HepG2 (cell line): ENCODE data around the gene EEA1.

Source experiments
- ELF3 ChIP-seq: IDR thresholded peaks from 2 replicates; pipeline ENCODE4 v1.6.1; 2016; ENCODE audit warnings: missing genetic modification reagents, missing compliant biosample characterization
- ELF4 ChIP-seq: sonication (generic); formaldehyde crosslinking; IDR thresholded peaks from 2 replicates; pipeline ENCODE4 v1.5.0; 2020; ENCODE audit warnings: missing genetic modification reagents, mild to moderate bottlenecking, moderate library complexity, borderline replicate concordance
- KIAA2018 ChIP-seq: sonication (generic); formaldehyde crosslinking; IDR thresholded peaks from 2 replicates; pipeline ENCODE4 v1.5.0; 2020; ENCODE audit warnings: mild to moderate bottlenecking, missing genetic modification reagents, borderline replicate concordance
- POLR2AphosphoS5 ChIP-seq: IDR thresholded peaks from 2 replicates; pipeline ENCODE4 v1.6.1; 2012; ENCODE audit warnings: low read depth, low read length
- TAF1 ChIP-seq: sonication (generic); formaldehyde crosslinking; IDR thresholded peaks from 2 replicates; pipeline ENCODE4 v1.4.0; 2020; ENCODE audit warnings: missing genetic modification reagents
- ZFP41 ChIP-seq: sonication (generic); formaldehyde crosslinking; IDR thresholded peaks from 2 replicates; pipeline ENCODE4 v1.4.0; 2020; ENCODE audit warnings: mild to moderate bottlenecking, missing genetic modification reagents, borderline replicate concordance
- ZNF580 ChIP-seq: IDR thresholded peaks from 2 replicates; pipeline ENCODE4 v1.6.1; 2016; ENCODE audit warnings: low read depth, borderline replicate concordance
- ZNF660 ChIP-seq: sonication (generic); formaldehyde crosslinking; IDR thresholded peaks from 2 replicates; pipeline ENCODE4 v1.5.1; 2020; ENCODE audit warnings: mild to moderate bottlenecking, low read depth, missing genetic modification reagents, borderline replicate concordance
- TF ChIP-seq, protein P1 (sequence below): sonication (generic); formaldehyde crosslinking; IDR thresholded peaks from 2 replicates; pipeline ENCODE4 v1.5.0; 2020; ENCODE audit warnings: mild to moderate bottlenecking, missing genetic modification reagents, moderate library complexity

- TF ChIP-seq ZNF660 (CRISPR knock-in tag) = no peak
- TF ChIP-seq ZFP41 (CRISPR knock-in tag) = no peak
- TF ChIP-seq, protein P1, sequence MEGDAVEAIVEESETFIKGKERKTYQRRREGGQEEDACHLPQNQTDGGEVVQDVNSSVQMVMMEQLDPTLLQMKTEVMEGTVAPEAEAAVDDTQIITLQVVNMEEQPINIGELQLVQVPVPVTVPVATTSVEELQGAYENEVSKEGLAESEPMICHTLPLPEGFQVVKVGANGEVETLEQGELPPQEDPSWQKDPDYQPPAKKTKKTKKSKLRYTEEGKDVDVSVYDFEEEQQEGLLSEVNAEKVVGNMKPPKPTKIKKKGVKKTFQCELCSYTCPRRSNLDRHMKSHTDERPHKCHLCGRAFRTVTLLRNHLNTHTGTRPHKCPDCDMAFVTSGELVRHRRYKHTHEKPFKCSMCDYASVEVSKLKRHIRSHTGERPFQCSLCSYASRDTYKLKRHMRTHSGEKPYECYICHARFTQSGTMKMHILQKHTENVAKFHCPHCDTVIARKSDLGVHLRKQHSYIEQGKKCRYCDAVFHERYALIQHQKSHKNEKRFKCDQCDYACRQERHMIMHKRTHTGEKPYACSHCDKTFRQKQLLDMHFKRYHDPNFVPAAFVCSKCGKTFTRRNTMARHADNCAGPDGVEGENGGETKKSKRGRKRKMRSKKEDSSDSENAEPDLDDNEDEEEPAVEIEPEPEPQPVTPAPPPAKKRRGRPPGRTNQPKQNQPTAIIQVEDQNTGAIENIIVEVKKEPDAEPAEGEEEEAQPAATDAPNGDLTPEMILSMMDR (CRISPR knock-in tag) = no peak
- TF ChIP-seq ZNF580 (CRISPR knock-in tag) = no peak
- no peak for TF ChIP-seq KIAA2018
- TF ChIP-seq ELF4 (CRISPR knock-in tag) = no peak
- TF ChIP-seq POLR2AphosphoS5 = no peak
- no peak for TF ChIP-seq TAF1 (CRISPR knock-in tag)
- no peak for TF ChIP-seq ELF3
These were observed 14.9 kb downstream of the EEA1 start for GRCh38 chr12:92914170-92914569.
